Choroid plexus epithelial cell (primary cell): ENCODE measurements around the gene PNPLA7.

Experiments used
- DNase-seq: peaks from one replicate; pipeline ENCODE4 v3.0.0-alpha.2; 2010; ENCODE audit warnings: low read depth
- H3K4me3 ChIP-seq: 2 replicates; pipeline ENCODE4 v1.5.1; 2011; ENCODE audit warnings: low read depth, mild to moderate bottlenecking, control low read depth, low read length, moderate library complexity
- CTCF ChIP-seq: conservative IDR thresholded peaks from 2 replicates; pipeline ENCODE4 v1.5.1; 2011; ENCODE audit warnings: low read depth, mild to moderate bottlenecking, control low read depth, inconsistent platforms, low read length, moderate library complexity

Gene PNPLA7

GRCh38 chr9:137449931-137450538 is 100.2 kb downstream of the PNPLA7 start:
- no peak for DNase-seq
- TF ChIP-seq CTCF, result no peak
- no peak overlapping the region for H3K4me3 ChIP-seq

GRCh38 chr9:137449081-137449844 is 100.9 kb downstream of the PNPLA7 start:
- H3K4me3 ChIP-seq, result no peak overlapping the region
- no peak for DNase-seq
- TF ChIP-seq CTCF, result no peak

DNA sequence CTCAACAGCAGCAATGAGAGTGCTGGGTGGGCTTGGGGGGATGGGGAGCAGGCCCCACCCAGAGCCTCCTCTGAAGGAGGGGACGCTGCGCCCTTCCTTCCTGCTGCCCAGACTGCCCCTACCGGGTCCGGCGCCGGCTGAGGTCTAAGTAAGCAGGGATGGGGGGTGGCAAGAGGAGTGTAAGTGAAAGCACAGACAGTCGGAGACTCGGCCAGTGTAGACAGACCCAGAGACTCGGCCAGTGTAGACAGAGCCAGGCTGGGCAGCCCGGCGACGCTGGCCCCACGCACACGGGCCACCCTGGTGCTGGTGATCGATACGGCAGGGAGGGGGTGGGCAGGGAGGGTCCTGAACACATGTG is 101.6 kb downstream of the PNPLA7 start:
- no peak overlapping the region for H3K4me3 ChIP-seq
- DNase-seq, result no peak
- no peak for TF ChIP-seq CTCF

DNA sequence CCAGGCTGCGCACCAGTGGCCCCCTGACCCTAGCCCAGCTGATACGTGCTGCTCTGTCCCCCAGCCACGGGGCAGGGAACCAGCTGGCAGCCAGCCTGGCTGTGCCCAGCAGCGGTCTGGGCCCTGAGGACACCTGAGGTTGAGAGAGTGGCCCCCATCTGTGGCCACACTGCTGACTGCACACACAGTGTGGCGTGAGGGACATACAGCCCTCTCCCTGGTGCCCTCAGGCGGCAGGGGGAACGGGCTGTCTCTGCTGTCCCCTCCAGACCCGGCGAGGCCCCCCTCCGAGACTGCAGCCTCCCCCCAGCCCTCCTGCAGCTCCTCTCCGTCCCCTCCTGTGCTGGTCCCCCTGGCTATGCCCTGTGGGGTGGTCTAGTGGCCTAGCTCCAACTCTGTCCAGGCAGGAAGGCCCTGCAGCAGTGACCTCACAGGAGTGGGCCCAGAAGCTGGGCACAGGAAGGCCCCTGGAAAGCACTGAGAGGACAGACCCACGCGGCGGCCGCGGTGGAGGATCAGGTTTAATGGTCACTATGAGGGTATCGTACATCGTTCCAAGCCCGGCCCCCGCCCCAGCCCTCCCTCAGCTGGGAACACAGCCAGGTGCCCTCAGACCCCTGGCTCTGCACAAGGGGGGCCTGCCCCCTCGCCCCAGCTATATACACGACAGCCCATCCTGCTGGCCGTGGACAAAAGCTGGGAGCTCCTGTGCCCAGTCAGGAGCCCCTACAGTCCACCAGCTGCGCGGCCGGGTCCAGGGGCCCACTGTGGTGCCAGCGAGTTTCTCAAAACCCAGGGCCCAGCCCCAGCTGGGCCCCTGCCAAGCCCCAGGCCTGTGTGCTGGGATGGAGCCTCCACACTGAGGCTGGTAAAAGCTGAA is 102.2 kb downstream of the PNPLA7 start:
- DNase-seq, result no peak
- TF ChIP-seq CTCF, result no peak
- H3K4me3 ChIP-seq, result no peak overlapping the region

- no peak for TF ChIP-seq CTCF
- no peak for DNase-seq
- H3K4me3 ChIP-seq, result no peak overlapping the region
These were observed 103.2 kb downstream of the PNPLA7 start for GRCh38 chr9:137446851-137447471.

DNA sequence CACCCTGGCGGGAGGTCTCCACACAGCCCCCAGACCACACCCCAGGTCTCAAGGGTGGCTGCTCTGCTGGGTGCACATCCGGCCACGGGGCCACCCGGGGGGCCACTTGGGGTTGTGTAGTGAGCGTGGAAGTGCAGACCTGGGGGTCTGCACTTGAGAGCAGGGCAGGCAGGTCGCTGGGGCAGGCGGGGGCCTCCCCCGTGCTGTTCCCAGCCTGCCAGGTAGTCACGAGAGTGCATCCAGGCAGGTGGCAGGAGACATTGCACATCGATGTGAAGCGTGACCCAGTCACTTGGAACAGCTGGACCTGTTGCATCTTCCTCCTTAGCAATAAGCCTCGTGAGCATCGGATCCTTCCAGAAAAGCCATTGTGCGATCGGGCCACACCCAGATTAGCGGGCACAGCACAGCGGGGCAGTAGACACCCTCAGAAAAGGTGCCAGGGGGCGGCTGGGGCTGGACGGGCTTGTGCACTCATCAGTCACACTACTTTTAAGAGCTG is 104.2 kb downstream of the PNPLA7 start:
- no peak for TF ChIP-seq CTCF
- no peak overlapping the region for H3K4me3 ChIP-seq
- DNase-seq, result no peak
